PC-3 (cell line): Measurements from ENCODE around the gene IGSF3. TPM values are rescaled to one million over a fixed set of nuclear protein-coding genes. Genes with fewer than 3 reads are reported as not detected.
A peak's percentile ranks its signal among the peaks of the same experiment; 100 is the strongest.

Experiments
- ATAC-seq: fragments of 200-7000 bp; cut with Tn5 transposase; 2 replicates; pipeline ENCODE4 v1.9.1; 2020; ENCODE audit warnings: mild to moderate bottlenecking, moderate library complexity
- BruUV-seq: library from RNA; stranded (reverse); fragments of 400-500 nt; replicated peaks from 2 replicates; lab custom pipeline; 2021; lab: Mats Ljungman, UMichigan
- CTCF ChIA-PET: fragments of 300-600 bp; sonication (Branson Sonifier 250); formaldehyde crosslinking; loops from one replicate; lab custom pipeline; 2022; ENCODE audit warnings: antibody characterized with exemption; lab: Charles Lee
- POLR2A ChIA-PET: fragments of 300-600 bp; sonication (Branson Sonifier 250); formaldehyde crosslinking; loops from one replicate; lab custom pipeline; 2022; ENCODE audit warnings: antibody characterized with exemption; ENCODE audit not compliant: unreplicated experiment; lab: Charles Lee
- DNase-seq: peaks from one replicate; pipeline ENCODE4 v3.0.0-alpha.2; 2015
- H2AFZ ChIP-seq: fragments of 300-600 bp; sonication (generic); 2 replicates; pipeline ENCODE4 v1.6.0; 2016; ENCODE audit warnings: antibody characterized with exemption, low read length
- H3F3A ChIP-seq: fragments of 300-600 bp; sonication (generic); one replicate; pipeline ENCODE4 v1.6.0; 2017; ENCODE audit warnings: antibody characterized with exemption, low read length, control low read depth, mild to moderate bottlenecking; ENCODE audit not compliant: unreplicated experiment
- H3K27ac ChIP-seq: fragments of 300-600 bp; sonication (generic); 2 replicates; pipeline ENCODE4 v1.5.1; 2016; ENCODE audit warnings: mild to moderate bottlenecking, low read length
- H3K27me3 ChIP-seq: fragments of 300-600 bp; sonication (generic); 2 replicates; pipeline ENCODE4 v1.6.1; 2016; ENCODE audit warnings: low read length, mixed read lengths
- H3K36me3 ChIP-seq: fragments of 300-600 bp; sonication (generic); 2 replicates; pipeline ENCODE4 v1.6.1; 2016; ENCODE audit warnings: low read depth, mixed run types, low read length, mixed read lengths
- H3K4me1 ChIP-seq: fragments of 300-600 bp; sonication (generic); 2 replicates; pipeline ENCODE4 v1.5.1; 2016; ENCODE audit warnings: low read length; ENCODE audit not compliant: insufficient read depth
- H3K4me2 ChIP-seq: fragments of 300-600 bp; sonication (generic); 2 replicates; pipeline ENCODE4 v1.6.0; 2016; ENCODE audit warnings: low read length
- H3K4me3 ChIP-seq: fragments of 300-600 bp; sonication (generic); 2 replicates; pipeline ENCODE4 v1.5.1; 2016; ENCODE audit warnings: mild to moderate bottlenecking, low read length, mixed read lengths
- H3K79me2 ChIP-seq: fragments of 300-600 bp; sonication (generic); 2 replicates; pipeline ENCODE4 v1.6.1; 2017; ENCODE audit warnings: low read length, mixed read lengths
- H3K9ac ChIP-seq: fragments of 300-600 bp; sonication (generic); 2 replicates; pipeline ENCODE4 v1.6.0; 2016; ENCODE audit warnings: mild to moderate bottlenecking, low read length
- H3K9me2 ChIP-seq: fragments of 300-600 bp; sonication (generic); replicated peaks from 2 replicates; pipeline ENCODE4 v1.6.1; 2016; ENCODE audit warnings: mixed run types, low read length, mixed read lengths
- H3K9me3 ChIP-seq: fragments of 300-600 bp; sonication (generic); 2 replicates; pipeline ENCODE4 v1.6.1; 2016; ENCODE audit warnings: low read length, mixed read lengths
- H4K20me1 ChIP-seq: fragments of 300-600 bp; sonication (generic); 2 replicates; pipeline ENCODE4 v1.6.1; 2016; ENCODE audit warnings: low read length, mixed read lengths
- CTCF ChIP-seq: fragments of 300-600 bp; sonication (generic); conservative IDR thresholded peaks from 2 replicates; pipeline ENCODE4 v1.5.1; 2017; ENCODE audit warnings: antibody characterized with exemption, low read depth, mild to moderate bottlenecking, low read length
- EZH2 ChIP-seq: fragments of 300-600 bp; sonication (generic); IDR thresholded peaks from one replicate; pipeline ENCODE4 v1.6.1; 2017; ENCODE audit warnings: antibody characterized with exemption, mild to moderate bottlenecking, low read length; ENCODE audit not compliant: unreplicated experiment
- EZH2phosphoT487 ChIP-seq: fragments of 300-600 bp; sonication (generic); IDR thresholded peaks from 2 replicates; pipeline ENCODE4 v1.6.1; 2018; ENCODE audit warnings: mild to moderate bottlenecking, antibody characterized with exemption, low read length, borderline replicate concordance
- intact Hi-C: fragments of 100-400 bp; cut with micrococcal nuclease; formaldehyde crosslinking; loops from 2 replicates; pipeline ENCODE4 v1.9.0; 2023
- total RNA-seq: library from RNA; depleted of rRNA; stranded (reverse); fragments of >200 nt; gene quantifications from 2 replicates; pipeline ENCODE4 v1.2.3, GENCODE V29; 2014

IGSF3 gene
- total RNA-seq, 1 experiment from 2014 or later, result 15.5 TPM

GRCh38 chr1:116680752-116681151 lies 13.2 kb upstream of the IGSF3 start:
- H3F3A ChIP-seq, result no peaks in the 10 kb centered on the region
- no peak overlapping the region for H3K4me3 ChIP-seq
- no peaks in the 10 kb centered on the region for H3K27me3 ChIP-seq
- BruUV-seq, result no TSS peak
- H3K9me2 ChIP-seq, result no peaks in the 10 kb centered on the region
- H3K4me2 ChIP-seq, result no peak overlapping the region
- H3K36me3 ChIP-seq, result no peaks in the 10 kb centered on the region
- TF ChIP-seq EZH2, result no peak
- TF ChIP-seq EZH2phosphoT487, result no peak
- no peak for TF ChIP-seq CTCF
- ChIA-PET CTCF (no interaction called here), POLR2A (no interaction called here)
- H2AFZ ChIP-seq, result no peak overlapping the region
- ATAC-seq (no peak), DNase-seq (no peak)
- H3K4me1 ChIP-seq, result no peaks in the 10 kb centered on the region
- H4K20me1 ChIP-seq, result no peaks in the 10 kb centered on the region
- no peaks in the 10 kb centered on the region for H3K79me2 ChIP-seq
- no peak overlapping the region for H3K9ac ChIP-seq
- intact Hi-C loops, result no loop called here
- no peaks in the 10 kb centered on the region for H3K9me3 ChIP-seq
- no peak overlapping the region for H3K27ac ChIP-seq

GRCh38 chr1:116679828-116680628 lies 12.5 kb upstream of the IGSF3 start:
- ChIA-PET POLR2A (no interaction called here), CTCF (interaction anchor here (0.6 kb wide), 1 partner anchor 1230 kb away, joined by 3 read pairs; no protein-coding TSS in a partner anchor)
- intact Hi-C loops, result no loop called here
- DNase-seq (no peak), ATAC-seq (no peak)
- H3K36me3 ChIP-seq, result no peaks in the 10 kb centered on the region
- H3K27ac ChIP-seq, result no peak overlapping the region
- no peak for TF ChIP-seq CTCF
- no peak for TF ChIP-seq EZH2
- no TSS peak for BruUV-seq
- no peaks in the 10 kb centered on the region for H3K9me2 ChIP-seq
- no peak overlapping the region for H3K4me2 ChIP-seq
- H3K4me1 ChIP-seq, result peaks cover 2% of the 10 kb centered on the region
- H3K79me2 ChIP-seq, result no peaks in the 10 kb centered on the region
- H3K27me3 ChIP-seq, result no peaks in the 10 kb centered on the region
- no peaks in the 10 kb centered on the region for H4K20me1 ChIP-seq
- no peak overlapping the region for H2AFZ ChIP-seq
- H3K9ac ChIP-seq, result no peak overlapping the region
- no peaks in the 10 kb centered on the region for H3F3A ChIP-seq
- no peaks in the 10 kb centered on the region for H3K9me3 ChIP-seq
- no peak overlapping the region for H3K4me3 ChIP-seq

- Histone ChIP-seq H4K20me1 (no peaks in the 10 kb centered on the region), H3K9me3 (no peaks in the 10 kb centered on the region), H3K4me3 (no peak overlapping the region), H3K79me2 (no peaks in the 10 kb centered on the region), H3K27ac (no peak overlapping the region), H2AFZ (peak overlapping the region; percentile 4; the same call in 1 of the 2 replicates), H3K27me3 (no peaks in the 10 kb centered on the region), H3K36me3 (no peaks in the 10 kb centered on the region), H3K9ac (no peak overlapping the region), H3K4me2 (no peak overlapping the region), H3K4me1 (peaks cover 10% of the 10 kb centered on the region), H3F3A (no peaks in the 10 kb centered on the region), H3K9me2 (no peaks in the 10 kb centered on the region)
- DNase-seq (no peak), ATAC-seq (no peak)
- TF ChIP-seq EZH2 (no peak), EZH2phosphoT487 (no peak), CTCF (no peak)
- CTCF ChIA-PET, result no interaction called here
- POLR2A ChIA-PET, result no interaction called here
- BruUV-seq, result no TSS peak
- intact Hi-C loops, result no loop called here
These were observed 11.7 kb upstream of the IGSF3 start for GRCh38 chr1:116679091-116679827.
